ENCODE measurements around the gene TENT4A.

Gene TENT4A

DNA sequence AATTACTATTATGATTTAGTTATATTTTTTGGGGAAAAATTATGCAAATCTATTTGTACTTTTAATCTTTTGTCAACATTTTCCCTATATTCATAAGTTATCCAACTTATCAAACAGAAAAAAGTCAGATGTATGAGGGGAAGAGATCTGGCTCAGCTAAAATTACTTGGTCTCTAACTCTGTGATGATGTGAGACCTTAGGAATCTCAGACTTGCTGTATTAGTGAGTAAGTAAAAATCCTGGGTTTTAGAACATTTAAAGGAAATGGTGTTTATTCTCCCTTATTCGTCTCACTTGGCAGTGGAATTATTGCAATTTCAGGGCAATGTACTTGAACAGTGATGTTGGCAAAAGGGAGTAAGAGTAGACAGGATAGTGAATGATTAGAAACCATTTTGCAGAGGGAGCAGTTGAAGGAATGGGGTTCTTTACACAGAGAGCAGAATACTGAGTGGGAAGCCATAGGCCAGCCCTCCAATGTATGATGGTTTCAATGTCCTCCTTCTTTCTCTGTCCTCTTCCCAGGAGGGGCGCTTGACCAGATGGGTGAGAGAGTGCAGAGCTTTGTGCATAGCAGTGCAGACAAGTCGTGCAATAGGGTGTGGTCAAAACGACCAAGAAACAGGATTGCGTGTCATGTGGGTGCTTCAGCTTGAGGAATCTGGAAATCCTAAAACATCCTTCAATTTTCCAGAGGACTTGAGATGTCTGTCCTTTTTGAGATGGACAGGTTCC lies 91.7 kb downstream of the TENT4A start:
- no peak for DNase-seq (ENCODE audit: low read depth in 2 of 2)

DNA sequence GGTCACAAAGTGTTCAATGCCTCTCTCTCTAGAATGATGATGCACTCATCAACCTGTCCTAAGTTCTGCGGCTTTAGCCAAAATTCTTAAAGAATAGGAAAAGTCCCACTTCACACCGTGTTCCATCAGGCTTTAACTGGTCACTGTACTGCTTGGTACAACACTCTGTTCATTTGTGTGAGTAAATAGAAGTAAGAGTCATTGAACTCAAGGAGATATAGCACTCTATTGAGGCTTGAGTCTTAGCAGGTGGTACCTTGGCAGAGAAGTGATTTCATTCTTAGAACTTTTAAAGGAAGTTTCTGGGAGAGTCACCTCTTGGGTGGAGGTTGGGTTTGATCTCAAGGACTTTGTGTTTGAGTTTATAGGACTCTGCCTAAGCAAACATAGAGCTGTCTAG lies 92.6 kb downstream of the TENT4A start:
- DNase-seq (ENCODE audit: low read depth in 2 of 2) = no peak

Measured in stimulated activated CD4-positive, alpha-beta T cell treated with anti-CD3 and anti-CD28 coated beads, Interleukin-15, amount 100 ng/mL, for 48 hours (primary cell).